NCI-H2227 (cell line): ENCODE measurements around the gene FOXE1.

Experiments
- DNase-seq: peaks from one replicate; lab custom pipeline; 2025; ENCODE audit not compliant: unreplicated experiment; lab: John Stamatoyannopoulos, UW

Gene FOXE1

DNA sequence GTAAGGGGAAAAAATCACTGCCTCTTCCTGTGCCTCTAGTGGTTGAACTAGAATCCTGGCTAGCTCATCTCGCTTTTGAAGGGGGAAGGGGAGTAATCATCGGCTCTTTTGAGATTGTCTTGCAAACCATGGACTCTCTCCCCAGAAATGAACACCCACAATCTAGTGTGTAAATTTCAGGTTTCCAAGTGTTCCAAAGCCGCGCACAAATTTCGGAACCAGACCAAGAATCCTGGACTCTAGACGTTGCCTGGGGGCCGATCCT is 4.9 kb upstream of the FOXE1 start:
- DNase-seq: peak; percentile 18

DNA sequence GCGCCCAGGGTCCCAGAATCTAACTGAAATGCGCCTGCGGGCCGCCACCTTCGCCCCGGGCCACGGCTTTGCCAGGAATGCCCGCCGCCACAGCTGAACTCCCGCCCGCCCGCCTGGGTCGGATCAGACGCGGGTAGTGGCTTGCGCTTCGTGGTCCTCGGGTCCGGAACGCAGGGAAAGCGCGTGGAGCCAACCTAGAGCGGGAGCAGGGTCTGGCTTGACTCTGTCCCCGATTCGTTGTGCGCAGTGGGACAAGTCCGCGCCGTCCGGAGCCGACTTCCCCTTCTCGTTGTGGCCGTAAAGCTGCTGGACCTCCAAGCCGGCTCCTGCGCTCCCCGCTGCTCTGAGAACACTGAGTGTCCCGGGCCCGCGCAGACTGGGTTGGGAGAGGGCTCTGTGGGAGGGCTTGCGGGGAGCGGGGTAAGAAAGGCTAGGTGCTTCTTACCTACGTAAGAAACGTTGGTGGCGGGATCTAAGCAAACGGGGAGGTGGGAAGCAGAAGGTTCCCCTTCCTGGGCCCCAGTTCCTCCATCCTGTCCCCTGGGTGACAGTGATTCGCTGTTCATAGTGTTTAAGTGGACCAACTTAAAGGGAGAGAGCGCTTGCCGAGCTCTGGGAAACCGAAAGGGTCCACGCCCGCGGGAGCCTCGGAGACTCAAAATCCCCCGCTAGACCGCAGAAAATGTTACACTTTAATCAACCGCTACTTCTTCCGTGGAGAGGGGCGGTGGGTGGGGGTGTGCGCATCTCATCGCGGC is 4.4 kb upstream of the FOXE1 start:
- peak; percentile 20 for DNase-seq

DNA sequence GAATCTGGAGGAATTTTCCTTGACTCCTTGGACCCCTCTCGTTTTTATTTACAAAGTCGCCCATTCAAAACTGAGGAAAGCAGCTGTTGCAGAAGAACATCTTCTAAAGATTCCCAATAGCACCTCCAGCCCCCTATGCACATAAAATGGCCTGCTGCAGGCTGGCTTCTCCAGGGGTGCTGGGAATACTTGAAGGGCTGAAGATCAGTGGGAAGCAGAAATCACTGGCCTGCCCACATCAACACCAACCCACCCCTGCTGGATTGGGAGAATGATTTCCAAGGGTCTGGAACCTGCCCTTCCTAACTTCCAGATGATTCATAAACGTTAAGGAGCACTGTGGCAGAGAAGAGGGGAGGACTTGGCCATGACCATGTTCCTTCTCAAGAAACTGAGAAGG is 3.0 kb upstream of the FOXE1 start:
- no peak for DNase-seq

DNA sequence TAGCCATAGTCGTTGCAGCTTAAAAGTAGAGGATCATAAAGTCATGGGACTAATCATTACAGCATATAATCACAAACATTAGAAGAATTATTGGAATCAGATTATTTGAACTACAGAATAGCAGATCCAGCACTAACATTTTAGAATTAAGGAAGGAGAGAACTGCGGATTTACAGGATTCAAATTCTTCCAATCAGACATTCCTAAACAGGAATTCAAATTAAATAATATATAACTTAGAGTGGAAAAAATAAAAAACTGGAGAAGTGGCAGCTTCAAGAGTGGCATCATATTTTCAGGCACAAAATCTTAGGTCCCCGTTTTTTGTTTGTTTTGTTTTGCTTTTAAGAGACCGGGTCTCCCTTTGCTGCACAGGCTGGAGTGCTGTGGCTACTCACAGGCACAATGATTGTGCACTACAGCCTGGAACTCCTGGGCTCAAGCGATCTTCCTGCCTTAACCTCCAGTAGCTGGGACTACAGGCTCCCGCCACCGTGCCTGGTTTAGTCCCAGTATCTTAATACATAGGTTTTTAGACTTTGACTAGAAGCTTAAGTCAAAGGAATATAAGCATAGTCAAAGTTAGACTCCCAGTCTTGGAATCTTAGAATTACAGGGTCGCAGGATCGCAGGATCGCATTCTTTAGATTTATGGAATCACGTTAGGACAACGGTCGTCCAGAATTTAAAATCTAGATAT is 2.1 kb upstream of the FOXE1 start:
- DNase-seq: no peak

DNA sequence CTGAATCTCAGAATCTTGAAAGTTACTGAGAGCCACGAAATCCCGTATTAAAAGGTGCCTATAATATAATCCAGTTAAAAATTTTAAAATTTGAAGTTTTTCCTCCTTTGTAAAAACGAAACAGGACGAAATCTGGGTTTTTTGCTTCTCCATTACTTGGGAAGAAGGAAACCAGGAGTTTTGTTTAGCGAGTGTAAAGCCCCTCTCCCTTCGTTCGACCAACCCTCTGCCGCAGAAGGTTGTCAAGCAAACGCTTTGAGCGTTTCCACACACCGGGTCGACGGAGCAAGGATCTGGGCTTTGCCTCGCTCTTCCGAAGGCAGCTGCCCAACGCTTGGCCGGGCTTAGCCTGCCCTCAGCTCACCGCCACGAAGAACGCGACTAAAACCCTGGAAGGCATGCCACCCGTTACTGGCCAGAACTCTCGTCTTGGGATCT is 1.6 kb upstream of the FOXE1 start:
- DNase-seq: no peak

DNA sequence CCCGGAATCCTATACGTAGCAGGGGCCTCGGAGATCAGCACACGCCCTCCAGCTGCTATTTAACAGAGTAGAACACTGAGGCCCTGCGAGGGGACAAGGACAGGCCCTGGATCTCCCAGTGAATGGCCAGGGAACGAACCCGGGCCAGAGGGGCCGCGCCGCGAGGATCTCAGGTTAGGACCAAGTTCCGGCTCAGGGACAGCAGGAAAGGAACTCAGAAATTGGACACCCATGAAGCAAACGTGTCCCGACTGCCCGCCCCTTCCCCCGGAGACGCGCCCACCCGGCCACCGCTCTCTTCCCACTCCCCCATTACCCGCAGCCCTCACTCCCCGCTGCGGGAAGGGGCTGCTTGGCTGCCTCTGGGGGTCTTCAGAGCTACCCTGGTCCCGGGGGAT is 1.0 kb upstream of the FOXE1 start:
- no peak for DNase-seq

DNA sequence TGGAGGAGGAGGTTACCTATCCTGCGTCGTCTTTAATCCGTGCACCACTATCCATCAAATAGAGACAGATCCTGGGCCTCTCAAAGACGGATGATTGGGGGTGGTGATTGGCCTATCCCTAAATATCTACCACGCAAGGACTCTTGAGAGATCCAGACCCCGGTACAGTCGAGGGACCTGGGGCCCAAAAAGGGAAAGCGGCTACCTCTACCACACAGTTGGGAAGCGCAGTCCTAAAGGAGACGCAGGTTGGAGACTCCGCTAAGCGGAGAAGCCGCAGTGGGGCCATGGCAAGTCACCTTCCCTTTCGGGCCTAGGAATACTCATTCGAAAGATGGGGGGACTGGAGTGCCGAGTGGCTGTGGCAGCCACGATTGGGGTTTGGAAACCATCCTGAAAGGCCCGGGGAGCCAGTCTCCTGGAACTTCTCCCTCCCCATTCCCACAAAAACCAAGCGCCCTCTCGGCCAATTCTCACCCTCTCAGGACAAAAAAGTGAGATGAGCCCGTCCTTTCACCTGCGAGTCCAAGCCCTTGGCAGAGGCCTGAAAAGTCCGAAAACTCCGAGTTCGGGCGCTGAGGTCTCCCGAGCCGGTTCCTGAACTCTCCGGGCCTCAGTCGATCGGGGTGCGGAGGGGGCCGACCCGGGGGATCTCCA is 499 bp upstream of the FOXE1 start:
- DNase-seq: no peak

DNA sequence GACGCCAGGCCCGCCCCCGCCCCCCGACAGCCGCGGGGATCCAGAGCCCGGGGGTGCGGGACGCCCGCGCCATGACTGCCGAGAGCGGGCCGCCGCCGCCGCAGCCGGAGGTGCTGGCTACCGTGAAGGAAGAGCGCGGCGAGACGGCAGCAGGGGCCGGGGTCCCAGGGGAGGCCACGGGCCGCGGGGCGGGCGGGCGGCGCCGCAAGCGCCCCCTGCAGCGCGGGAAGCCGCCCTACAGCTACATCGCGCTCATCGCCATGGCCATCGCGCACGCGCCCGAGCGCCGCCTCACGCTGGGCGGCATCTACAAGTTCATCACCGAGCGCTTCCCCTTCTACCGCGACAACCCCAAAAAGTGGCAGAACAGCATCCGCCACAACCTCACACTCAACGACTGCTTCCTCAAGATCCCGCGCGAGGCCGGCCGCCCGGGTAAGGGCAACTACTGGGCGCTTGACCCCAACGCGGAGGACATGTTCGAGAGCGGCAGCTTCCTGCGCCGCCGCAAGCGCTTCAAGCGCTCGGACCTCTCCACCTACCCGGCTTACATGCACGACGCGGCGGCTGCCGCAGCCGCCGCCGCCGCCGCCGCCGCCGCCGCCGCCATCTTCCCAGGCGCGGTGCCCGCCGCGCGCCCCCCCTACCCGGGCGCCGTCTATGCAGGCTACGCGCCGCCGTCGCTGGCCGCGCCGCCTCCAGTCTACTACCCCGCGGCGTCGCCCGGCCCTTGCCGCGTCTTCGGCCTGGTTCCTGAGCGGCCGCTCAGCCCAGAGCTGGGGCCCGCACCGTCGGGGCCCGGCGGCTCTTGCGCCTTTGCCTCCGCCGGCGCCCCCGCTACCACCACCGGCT is 1.0 kb downstream of the FOXE1 start:
- peak; percentile 75 for DNase-seq

DNA sequence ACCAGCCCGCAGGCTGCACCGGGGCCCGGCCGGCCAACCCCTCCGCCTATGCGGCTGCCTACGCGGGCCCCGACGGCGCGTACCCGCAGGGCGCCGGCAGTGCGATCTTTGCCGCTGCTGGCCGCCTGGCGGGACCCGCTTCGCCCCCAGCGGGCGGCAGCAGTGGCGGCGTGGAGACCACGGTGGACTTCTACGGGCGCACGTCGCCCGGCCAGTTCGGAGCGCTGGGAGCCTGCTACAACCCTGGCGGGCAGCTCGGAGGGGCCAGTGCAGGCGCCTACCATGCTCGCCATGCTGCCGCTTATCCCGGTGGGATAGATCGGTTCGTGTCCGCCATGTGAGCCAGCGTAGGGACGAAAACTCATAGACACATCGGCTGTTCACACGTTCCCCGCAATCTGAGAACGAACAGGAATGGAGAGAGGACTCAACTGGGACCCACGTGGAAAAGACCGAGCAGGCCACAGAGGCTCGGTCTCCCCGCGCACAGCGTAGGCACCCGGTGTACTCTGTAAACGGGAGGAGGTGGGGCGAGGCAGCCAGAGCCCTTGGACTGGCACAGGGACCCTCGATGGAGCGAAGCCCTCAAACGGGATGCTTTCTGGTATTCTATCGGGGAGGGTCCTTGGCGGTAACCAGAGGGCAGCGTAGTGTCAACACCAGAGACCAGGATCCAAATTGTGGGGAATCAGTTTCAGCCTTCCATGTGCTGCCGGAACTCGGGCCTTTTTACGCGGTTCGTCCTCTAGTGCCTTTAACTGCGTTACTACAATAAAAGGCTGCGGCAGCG is 1.9 kb downstream of the FOXE1 start:
- no peak for DNase-seq

DNA sequence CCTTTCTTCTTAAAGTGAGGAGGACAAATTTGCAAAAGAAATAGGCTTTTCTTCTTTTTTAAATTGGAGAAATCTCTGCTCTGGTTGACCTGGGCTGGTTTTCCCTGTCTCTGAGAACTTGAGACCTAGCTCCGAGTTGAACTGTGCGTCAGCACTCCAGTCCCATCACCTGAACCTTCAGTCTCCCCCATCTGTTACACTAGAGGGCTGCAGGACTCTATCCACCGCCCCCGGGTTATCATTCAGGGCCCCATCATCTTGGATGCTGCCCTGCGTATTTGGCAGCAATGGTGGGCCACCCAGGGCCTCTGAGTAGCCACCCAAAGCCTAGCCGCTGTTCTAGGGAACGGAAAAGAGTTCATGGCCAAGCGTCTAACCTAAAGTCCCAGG is 2.5 kb downstream of the FOXE1 start:
- no peak for DNase-seq

DNA sequence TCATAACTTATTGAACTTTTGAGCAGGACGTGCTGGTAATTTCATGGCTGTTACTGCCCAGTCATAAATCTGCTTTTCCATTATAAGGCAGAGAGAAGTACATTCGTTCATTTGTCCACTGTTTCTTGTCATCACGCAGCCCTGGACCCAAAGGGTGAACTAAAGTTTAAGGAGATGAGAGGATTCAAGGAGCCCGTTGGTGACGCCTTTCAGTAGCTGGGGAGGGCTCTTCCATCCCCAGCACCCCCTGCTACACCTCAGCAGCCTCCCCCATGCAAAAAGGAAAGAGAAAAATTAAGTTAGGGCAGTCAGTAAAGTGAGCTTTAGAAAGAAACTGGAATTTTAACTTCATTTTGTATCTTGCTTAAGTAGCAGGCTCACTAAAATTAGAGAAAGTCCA is 2.9 kb downstream of the FOXE1 start:
- no peak for DNase-seq

DNA sequence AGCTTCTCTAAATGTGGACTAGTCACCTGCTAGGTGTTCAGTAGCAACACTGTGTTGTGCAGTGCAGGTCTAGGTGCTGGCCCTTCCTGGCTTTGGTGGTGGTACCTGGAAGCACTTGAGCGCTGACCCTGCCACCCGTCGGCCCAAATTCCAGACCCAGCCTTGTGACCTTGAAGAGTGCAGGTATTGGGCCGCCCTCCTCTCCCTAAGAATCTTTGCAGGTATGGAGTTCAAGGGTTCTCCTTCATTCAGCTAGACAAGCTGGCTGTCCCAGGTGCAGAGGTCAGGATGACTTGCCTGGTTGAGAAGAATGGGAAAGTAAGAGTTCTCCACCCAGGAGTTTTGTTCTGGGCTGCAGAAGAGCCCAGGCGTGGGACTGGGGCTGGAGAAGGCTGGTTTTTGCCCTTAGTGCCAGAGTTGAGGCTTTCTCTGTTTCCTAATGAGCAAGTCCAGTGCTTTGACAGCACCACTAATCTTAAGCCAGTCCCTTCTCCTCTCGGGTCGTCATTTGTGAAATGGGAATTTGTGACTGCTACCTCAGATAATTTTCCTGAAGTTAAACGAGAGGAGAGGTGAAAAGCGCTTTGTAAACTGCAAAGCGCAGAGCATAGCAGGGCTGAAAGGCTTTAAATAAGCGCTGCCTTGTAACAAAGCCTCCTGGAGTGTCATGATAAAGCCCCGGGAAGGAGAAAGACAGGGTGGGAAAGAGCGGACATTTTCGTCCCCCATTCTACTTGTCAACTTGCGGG is 4.0 kb downstream of the FOXE1 start:
- no peak for DNase-seq

DNA sequence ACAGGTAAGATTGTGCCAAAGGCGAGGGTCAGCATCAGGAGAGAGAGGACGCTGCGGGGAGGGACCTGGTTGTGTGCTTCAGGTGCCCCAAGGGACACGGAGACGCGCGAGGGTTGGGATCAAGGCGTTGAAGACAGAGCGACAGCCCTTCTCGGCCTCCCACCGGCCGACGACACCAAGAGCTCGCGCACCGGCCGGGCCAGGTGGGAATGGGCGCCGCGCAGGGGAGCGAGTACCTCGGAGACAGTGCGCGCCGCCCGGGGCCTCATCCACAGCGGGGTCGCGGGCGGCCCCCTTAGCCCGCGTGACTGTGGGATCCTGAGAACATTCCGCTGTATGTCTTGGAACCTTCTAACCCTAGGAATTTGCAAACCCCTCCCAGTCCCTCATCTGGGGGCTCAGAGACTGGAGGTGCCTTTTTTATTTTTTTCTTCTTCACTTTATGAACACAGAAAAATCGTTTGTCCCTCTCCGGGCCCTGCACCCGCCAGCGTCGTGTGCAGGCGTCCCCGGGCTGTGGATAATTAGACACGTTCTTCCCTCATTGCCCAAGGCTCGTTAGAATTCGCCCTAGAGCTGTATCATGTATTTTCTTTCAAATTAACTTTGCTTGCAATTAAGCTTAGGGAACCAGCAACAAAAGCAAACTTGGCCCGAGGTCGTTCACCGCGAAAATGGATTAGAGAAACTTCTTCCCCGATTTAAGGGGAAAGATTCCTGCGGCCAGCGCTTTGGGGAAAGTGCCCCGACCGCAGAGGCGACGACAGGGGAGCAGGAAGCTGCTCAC is 4.8 kb downstream of the FOXE1 start:
- no peak for DNase-seq

DNA sequence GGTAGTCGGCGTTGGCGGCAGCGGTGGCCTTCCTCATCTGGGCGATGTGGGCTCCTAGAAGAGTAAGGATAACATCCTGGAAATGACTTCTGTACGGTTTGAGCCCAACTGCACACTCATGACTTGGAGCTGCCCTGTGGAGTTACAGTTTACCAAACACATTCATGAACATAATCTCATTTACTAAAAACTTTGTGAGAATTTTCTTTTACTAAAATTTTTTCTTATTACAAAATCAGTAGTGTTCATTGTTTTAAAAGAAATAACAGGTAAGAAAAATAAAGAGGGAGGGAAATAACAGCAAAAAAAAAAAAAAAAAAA is 5.3 kb downstream of the FOXE1 start:
- no peak for DNase-seq

DNA sequence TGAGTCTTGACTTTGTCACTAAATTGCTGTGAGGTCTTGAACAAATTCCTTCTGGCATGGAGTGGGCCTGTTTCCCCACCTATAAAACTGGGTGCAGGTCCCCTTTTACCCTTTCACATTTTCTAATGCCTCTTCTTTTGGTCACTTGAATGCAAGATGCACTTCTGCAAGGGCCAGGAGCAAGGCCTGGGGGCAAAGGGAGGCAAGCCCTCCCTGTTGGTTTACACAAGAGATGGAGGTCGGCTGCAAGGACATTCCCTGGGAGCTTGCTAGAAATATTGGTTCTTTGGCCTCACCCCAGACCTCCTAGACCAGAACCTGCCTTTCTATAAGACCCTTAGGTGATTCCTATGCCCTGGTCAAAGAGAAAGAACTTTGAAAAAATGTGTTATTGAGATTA is 5.8 kb downstream of the FOXE1 start:
- no peak for DNase-seq

DNA sequence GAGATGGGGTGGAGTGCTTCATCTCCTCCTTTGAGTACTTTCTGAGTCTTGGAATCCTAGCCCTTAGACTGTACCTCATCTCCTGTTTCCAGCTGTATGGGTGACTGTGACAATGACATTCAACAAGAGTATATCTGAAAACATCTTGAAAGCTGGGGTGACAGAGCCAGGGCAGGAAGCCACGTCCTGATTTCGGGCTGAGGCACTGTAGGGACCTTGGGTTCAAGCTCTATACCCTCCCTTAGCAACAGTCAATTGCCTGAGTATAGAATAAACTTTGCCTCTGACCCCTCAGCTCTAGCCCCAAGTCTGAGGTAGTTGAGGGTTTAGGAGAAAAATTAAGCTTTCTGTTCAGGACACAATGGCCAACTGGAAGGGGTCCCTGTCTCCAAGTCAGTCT is 6.3 kb downstream of the FOXE1 start:
- no peak for DNase-seq

DNA sequence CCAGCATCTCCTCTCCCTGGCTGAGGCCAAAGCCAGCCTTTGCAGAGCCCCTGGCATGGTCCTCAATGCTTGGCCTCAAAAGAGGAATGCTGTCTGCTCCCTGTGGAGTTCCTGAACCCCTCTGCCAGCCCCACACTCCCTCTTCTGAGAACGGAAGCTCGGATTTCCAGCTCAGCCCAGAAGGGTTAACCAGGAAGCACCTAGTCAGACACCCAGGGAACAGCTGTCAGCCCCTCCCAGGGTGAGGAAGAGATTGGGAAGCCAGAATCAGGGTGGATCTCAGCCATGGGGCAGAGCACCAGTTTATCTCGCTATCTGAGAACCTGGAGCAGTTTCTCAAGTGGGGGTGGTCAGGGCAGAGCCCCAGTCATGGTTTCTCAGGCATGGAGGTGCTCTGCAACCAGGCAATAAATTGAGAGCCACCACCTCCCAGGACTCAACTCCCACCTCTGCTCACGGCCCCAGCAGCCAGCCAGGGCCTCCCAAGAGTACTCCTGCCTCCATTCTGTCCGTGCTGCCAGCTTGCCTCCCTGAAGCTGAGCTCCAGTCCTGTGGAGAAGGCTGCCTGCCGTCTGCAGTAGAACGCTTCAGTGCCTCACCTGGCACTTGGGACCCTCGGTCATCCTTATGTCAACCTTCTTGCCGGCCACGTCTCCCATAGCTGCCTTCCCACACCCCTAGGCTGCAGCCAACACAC is 7.6 kb downstream of the FOXE1 start:
- no peak for DNase-seq

DNA sequence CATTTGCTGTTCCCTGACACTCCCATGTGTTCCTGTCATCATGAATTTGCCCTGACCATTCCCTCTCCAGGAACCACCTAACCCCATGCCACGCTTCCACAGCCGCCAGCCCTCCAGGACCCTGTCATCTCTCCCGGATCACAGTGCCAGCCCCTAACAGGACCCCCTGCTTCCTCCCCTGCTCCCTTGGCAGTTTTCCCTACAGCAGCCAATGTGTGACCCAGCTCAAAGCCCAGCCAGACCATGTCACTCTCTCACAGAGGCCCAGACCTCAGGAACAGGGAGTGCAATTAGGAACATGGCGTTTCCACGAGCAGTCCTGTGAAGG is 8.1 kb downstream of the FOXE1 start:
- DNase-seq: no peak

DNA sequence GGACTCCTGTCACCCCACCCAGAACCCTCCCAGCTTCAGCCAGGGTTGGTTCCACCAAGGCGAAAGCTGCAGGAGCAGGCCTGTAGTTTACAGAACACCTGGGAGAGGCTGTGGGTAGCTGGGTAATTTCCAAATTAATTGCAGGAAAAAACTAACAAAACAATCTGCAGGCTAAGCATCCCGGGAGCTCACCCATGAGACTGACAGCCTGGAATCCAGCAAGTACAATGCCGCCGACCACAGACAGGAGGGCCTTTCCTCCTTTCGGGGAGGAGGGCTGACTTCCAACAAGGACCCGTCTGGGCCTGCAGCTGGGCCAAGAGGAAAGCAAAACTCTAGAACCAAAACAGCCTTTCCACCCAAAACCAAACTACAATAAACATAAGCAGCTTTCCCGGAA is 10.3 kb downstream of the FOXE1 start:
- no peak for DNase-seq
